HG03196 (cell line): Measurements from ENCODE around the gene FHOD3.
"Not testable (repeated sequence)": the region's sequence is repeated elsewhere in the genome, so short reads cannot be mapped to it uniquely, and the experiment has no call there.

Source experiments
- ATAC-seq: cut with Tn5 transposase; IDR thresholded peaks from one replicate; pipeline ENCODE4 v1.9.1; 2021; ENCODE audit not compliant: unreplicated experiment

The FHOD3 gene

DNA sequence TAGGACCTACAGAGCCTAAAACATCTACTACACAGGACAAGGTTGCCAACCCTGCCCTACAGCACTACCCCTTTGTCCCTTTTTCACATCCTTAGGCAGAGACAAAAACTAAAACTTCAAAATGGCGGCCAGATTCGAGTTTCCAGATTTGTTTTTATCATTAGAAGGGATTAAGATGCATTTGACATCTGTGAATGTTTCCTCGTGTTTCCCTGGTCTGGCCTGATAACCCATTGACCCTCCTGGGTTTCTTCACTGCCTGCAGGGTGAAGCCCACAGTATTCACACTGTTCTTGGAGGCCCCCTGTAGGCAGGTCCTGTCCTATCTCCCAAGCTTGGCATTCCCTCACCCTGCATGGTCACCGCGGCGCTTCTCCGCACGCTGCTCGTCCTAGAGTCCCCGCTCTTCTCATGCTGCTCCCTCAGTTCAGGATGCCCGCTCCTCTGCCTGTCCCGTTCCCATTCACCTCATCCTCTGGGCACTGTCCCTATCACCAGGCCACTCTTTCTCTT lies 463.7 kb downstream of the FHOD3 start:
- no peak for ATAC-seq

DNA sequence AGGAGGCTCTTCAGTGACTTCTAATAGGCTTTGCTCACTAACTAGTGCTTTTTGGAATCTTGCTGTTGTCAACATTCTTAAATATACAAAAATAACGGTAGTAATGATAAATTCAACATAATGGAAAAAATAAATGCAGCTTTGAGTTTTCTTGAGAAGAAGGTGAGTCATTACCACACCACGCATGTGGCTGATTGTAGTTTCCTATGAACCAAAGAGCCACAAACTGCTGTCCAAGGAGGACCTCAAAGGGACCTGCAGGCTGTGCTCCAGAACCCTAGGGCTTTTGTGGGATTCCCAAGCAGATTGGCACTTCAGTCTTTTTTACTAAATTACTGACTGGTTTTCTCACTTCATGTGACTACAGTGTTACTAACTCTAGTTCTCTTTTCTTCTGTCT lies 464.6 kb downstream of the FHOD3 start:
- no peak for ATAC-seq

DNA sequence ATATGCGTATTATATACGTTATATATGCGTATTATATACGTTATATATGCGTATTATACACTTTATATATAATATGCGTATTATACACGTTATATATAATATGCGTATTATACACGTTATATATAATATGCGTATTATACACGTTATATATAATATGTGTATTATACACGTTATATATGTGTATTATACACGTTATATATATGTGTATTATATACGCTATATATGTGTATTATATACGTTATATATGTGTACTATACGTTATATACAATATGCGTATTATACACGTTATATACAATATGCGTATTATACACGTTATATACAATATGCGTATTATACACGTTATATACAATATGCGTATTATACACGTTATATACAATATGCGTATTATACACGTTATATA lies 465.5 kb downstream of the FHOD3 start:
- not testable (repeated sequence) for ATAC-seq

DNA sequence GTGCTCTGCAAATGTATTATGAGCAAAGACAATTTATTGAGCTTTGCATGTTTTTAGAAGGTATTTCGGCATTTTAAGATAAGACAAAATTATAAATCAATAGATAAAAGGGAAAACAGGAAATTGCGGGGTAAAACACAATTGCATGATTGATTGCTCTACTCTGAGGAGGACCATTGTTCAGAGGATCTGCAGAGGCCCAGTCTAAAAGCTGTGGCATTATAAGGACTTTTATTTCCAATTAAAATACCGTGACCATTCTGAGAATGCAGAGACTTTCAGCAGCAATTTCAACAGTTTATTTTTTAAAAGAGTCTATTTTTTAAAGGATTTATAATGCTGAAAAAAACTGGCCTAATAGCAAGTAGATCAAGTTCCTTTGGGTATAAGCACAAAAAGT lies 469.3 kb downstream of the FHOD3 start:
- ATAC-seq = no peak

DNA sequence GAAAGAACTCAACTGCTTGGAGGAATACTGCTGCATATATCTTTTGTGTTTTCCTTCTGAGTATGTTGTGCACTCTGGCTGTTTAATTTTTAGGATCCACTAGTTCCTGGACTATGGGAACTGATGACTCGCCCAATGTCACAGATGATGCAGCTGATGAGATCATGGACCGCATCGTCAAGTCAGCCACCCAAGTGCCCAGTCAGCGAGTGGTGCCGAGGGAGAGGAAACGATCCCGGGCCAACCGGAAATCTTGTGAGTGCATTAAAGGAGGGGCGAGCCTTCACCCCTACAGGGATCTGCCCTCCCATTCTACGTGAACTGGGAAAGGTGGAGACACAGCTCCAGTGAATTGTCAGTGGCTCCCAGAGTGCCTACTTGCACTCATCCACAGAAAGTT lies 471.7 kb downstream of the FHOD3 start:
- ATAC-seq = no peak

DNA sequence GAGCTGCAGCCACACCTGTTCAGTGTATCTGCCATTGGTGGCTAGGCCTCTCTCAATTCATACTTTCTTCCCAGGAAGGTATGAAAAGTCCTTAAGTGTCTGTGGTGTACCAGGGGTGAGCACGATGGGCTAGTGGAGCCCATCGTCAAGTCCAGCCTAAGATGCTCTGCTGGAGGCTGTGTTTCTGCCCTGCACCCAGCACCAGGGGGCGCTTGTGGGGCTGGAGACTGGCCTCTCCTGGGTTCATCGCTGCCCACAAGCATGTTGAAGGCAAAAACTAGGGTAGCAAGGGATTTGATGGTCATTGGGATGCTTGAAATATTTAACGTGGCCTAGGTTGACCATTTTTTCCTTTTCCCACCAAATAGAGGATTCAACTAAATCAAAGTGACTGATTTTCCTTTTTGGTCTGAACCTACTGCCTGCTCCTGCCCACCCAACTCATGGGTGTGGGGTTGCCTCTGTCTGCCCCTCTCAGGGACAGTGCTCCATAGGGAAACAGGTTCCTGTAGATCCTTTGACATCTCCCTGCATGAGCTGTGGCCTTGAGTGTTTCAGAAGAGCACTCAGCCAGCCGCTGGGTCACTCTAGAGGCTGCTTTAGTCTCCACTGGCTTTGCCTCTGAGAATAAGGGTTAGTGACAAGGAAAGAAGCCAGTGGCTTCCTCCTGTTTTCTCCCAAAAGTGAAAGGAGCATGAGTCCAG lies 472.2 kb downstream of the FHOD3 start:
- no peak for ATAC-seq

DNA sequence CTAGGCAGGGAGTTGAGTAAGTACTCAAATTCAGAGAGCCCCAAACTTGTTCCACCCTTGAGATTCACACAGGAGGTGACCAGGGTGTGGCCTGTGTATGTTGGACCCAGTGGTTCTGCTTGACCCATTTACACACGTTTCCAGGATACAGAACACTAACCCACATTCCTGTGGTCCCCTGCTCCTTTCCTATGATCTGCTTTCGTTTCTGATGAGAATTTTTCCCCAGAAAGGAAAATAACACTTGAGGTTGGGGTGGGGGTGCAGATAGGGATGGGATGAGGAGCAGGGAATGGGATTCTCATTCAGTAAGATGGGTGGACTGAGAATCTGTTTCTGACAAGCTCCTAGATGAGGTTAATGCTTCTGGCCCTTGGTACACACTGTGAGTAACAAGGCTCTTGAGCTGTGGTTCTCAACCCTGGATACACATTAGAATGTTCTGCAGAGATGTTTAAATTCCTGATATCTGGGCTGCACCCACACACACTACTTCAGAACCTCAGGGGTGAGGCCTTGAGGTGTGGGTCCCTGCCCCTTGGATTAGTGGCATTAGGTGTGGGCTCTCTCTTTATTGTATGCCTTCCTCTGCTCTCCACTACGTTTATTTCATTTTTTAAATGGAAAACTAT lies 472.9 kb downstream of the FHOD3 start:
- ATAC-seq = no peak

DNA sequence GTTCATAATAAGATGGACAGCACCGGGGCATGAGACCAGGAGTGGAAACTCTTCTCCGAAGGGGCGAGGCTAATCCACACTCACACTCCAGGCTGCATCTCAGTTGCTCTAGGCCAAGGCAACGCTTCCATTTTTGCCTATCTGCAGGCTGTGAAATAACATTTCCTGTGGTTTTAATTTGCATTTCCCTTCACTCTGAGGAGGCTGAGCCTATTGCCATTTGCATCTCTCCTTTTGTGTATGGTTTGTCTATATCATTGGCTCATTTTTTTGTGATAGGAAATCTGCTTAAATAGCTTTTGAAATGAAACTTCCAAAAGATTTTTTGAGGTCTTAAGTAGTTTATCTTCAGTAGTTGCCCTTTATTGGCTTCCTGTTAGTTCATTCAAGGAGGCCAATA lies 473.7 kb downstream of the FHOD3 start:
- no peak for ATAC-seq

DNA sequence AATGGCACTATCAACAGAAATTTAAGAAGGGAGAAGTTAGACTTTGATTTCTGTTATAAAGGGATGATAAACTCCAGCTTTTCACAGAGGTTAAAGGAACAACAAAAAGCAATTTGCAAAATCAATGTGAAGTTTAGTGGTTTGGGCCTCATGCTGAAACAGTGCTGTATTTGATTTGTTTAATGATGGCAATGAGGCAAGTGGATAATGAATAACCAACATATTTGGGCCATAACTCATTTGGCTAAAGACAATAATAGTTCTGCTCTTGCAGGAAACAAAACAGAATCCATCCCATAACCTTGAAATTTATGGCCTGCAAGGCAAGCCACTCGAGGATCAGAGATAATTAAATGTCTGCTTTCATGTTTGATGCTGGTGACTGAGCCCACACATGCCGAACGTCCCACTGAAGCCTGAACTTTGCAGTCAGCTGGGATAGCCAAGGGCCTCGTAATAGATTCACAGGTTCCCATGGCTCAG lies 474.8 kb downstream of the FHOD3 start:
- ATAC-seq = no peak

DNA sequence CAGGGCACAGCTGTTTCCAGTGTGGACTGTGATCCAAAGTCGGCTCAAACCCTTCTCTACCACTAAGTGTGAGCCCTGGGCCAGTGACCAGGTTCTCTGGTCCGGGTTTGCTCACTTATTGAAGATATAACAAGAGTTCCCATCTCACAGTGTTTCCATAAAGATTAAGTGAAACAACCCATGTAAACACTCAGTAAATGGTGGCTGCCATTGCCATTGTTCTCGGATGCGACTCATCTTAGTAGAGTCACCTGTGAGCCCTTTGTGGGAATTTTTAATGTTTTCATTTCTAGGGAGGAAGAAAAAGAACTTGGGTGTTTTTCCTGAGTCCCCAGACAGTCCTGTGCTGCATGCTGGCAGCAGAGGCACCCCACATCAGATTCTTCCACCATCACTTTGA lies 477.9 kb downstream of the FHOD3 start:
- no peak for ATAC-seq

DNA sequence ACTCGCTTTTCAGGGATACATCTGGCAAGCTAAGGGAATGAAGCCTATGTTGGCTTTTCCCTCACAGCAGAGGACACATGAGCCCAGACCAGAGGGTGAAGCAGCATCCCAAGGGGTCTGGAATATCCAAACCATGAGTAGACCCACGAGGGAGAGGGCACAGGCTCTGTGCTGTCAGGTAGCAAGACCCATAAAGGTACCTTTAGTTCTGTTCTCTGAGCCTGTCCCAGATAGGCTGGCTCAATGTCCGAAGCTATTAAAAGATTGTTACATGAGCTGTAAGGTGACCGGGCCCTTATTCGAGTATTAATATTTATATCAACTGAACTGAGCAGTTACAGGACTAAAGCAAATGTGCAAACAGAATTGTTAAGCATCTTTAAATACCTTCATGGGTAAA lies 479.1 kb downstream of the FHOD3 start:
- ATAC-seq = no peak

DNA sequence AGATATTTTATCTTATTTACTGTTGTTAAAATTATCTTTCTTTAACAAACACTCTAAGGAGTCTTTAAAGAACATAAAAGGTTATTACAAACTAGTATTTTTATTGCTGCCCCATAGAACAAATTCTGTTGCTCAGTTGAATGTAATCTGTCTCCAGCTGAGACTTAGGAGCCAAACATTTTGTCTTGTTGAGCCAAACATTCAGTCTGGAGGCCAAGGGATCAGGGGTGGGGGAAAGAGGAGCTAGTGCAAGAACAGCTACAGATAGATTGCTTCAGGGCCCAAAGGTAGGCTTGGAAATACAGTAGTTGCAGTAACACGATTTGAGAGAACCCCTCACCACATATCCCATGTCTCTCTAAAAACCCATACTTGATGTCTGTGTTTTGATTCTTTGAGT lies 480.1 kb downstream of the FHOD3 start:
- ATAC-seq = no peak

DNA sequence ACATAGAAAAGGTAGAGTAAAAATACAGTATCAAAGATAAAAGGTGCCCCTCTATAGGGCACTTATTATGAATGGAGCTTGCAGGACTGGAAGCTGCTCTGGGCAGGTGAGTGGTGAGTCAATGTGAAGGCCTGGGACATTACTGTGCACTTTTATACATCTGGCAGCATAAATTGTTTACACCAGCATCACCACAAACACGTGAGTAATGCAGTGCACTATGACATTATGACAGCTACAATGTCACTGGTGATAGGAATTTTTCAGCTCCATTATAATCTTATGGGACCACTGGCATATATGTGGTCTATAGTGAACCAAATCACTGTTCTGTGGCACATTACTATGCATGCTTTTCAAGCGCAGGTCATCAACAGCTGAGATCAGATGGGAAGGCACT lies 483.2 kb downstream of the FHOD3 start:
- no peak for ATAC-seq

DNA sequence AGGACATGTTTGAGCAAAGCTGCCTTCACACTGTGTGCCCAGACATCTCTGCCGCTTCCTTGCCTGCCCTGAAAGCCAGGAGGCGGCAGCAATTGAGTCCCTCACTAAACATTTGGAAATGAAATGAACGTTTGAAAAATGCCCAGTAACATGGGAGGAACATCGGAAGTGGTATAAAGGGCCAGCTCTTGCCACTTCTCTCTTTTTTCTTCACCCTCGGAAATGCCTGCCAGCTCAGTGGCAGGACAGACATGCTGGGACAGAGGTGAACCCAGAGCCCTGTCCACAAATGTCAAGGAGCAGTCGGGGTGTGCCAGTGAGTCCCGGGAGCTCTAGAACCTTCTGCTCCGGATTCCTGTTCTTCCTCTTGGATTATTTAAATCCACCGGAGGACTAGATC lies 485.2 kb downstream of the FHOD3 start:
- no peak for ATAC-seq

DNA sequence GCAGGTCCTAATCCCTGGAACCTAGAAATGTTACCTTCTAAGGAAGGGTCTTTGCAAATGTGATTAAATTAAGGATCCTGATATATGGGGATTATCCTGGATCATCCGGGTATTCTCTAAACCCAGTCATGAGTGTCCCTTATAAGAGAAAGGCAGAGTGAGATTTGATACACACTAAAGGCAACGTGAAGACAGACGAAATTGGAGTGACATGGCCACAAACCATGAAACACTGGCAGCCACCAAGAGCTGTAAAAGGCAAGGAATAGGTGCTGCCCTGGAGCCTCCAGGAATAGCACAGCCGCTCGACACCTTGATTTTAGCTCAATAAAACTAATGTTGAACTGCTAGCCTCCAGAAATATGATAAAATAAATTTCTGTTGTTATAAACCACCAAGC lies 486.3 kb downstream of the FHOD3 start:
- no peak for ATAC-seq

DNA sequence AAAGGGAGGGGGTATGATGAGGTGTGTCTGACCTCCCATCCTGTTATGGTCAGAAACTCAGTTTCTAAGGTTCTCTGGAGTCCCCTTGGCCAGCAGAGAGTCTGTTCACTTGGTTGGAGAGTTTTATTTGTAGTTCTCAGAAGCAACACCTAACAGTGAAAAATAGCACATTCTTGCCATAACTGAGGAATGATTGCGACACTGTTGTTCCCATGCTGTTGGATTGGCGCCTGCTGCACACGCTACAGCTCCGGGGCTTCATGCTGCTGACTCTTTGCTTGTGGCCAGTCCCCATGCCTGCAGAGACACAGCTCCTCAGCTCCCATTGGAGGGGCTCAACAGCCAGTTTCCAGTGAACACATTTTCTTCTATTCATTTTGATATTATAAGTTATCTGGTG lies 489.2 kb downstream of the FHOD3 start:
- ATAC-seq = no peak

DNA sequence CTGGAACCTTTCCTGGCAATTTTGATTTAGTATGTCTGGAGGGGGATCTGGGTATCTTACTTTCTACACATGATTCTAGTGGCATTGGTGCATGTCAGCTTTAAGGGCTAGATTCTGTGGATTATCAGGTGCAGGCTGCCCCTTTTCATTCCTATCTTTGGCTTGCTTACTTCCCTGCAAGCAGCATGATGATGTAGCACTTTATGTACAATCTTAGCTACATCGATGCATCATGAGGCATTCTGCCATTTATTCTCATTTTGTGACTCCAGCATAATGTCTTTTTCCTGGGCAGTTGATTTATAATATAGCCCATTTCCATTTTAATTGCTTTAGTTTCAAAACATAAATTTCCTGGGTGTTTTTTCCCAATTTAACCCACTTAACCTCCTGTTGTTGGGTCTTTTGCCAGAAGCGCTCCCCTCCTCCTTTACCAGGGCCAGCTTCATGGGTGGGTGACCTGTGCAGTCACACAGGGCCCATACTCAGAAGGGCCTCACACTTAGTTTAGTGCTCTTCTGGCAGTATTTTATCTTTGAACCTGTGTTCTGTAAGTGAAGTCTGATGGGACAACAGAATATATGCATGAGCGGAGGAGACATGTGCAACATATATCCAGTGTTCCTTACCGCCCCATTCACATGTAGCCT lies 495.2 kb downstream of the FHOD3 start:
- no peak for ATAC-seq

DNA sequence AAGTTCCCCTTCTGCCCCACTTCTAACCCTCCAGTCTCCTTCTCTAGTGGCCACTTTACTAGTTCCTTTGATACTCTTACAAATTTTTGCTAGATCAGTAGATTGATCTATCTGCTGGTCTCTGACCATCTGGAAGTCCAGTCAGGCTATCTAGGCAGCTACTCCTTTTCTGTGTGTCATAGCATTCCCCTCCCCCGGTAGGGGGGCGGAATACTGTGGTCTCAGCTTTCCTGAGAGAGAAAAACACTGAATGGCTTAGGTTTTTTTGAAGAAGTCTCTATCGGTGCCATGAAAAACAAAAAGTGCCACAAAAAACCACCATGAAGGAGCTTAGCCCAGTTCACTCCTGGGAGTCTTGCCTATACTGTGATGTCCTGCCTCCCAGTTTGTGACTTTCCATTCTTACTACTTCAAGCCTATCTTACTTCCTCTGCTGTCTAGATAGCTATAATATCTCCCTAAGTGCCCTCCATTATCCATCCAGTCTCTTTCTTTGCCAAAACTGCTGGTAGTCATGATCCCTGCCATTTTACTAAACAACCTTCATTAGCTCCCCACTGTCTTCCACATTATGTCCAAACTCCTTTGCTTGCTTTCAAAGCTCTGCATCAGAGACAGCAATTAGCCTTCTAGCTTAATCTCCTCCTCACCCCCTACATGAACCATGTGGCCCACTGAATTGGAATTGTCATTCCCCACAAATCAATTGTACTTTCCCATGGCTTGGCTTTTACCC lies 501.4 kb downstream of the FHOD3 start:
- ATAC-seq = no peak

DNA sequence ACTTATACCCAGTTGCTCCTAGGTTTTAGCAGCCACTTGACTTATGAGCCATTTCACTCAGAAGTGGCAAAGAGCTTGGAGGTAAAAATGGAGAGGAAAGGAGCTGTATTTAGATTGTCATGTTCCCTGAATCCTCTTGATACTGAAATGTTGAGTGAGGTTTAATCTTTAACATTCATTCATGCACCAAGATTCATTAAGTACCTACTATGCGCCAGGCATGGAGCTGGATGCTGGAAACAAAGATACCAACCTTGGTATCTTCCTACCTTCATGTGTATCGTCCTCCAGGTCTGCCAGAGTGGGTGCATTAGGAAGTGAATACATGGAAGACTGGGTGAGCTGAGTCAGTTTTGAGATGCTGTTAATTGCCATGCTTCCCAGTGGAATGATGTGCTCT lies 507.6 kb downstream of the FHOD3 start:
- ATAC-seq = no peak

DNA sequence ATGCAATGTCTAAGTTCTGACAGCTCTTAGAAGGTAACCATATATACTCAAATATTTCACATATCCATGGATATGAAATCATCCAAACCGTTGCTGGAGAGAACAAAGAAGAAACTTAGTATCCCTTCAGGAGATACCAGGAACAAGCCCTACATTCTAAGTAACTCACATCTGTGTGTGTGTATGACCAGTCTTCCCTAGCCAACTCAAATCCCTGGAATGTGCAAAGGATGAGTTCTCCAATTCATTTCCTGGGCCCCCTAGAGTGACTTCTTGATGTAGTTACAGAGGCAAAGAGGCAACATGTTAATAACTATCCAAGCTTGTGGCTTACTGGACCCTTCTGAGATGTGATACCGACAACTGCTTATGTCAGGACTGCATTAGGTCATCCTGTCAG lies 511.2 kb downstream of the FHOD3 start:
- ATAC-seq = no peak

DNA sequence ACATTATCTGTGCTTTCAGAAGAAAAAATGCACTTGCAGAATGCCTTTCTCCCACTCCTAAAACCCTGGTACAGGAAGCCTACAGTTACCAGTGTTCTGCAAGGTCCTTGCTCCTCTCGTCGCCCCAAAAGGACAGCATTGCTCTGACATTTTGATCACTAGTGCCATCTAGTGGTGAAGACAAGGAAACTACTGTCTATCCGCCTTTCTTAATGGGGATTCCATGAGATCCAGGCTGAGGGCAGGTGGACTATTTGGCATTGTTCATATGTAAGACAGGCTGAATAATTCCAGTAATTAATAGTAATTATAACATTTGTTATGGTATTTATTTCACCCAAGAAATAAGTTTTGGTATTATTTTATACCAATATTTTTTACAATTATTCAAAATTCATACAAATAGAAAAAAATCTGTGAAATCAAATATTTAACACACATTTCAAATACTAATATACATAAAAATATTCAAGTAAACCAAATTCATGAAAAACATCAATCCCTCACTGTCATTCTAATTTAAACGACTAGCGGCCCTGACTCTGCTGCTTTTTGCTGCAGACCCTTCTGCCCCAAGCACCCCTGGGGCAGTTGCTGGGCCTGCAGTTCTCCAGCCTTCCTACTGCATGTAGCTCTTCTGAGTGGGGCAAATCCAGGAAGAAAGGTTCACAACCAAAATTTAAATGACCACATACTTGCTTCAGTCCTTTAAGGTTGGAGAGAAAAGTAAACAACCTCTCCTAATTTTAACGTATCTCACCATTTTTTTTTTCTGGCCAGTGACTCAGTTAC lies 512.3 kb downstream of the FHOD3 start:
- peak; percentile 85 for ATAC-seq
